ENCODE results near the gene FAM83E.

Gene FAM83E

DNA sequence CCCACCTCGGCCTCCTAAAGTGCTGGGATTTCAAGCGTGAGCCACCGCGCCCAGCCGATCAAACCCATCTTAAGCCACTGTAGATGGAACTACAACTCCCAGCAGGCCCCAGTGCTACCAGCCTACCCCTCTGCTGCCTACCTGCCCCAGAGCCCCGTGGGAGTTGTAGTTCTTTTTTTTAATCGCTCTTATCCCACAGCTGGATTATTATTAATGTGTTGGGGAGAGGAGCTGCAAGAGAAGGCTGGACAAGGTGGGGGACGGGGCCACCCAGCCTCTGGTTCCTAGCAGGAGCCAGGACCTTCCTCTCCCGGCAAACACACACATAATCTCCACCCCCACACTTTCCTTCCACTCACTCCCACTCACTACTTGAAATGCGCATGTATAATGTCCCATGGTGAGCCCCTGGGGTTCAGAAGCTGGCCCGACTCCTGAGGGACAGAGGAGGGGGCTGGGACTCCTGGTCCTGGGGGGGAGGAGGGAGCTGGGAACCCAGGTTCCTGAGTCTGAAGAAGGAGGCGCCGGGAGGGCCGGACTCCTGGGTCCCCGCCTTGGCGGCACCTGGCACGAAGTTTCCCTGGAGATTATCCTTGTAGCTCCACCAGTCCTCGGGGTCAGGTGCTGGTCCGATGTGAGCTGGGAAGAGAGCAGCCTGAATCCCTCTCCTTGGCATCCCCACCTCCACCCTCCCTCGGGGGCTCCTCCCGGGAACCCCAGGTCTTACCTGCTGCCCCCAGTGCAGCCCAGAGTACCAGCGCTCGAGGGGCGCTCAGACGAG, 30.2 kb upstream of the FAM83E start:
- Histone ChIP-seq H2AFZ (ENCODE audit: low read depth, low read length, severe bottlenecking) (peak overlapping the region; percentile 78), H3K27me3 (ENCODE audit: low read length) (no peaks in the 10 kb centered on the region), H4K20me1 (ENCODE audit: low read depth, low read length) (no peaks in the 10 kb centered on the region), H3F3A (ENCODE audit: insufficient read depth) (no peaks in the 10 kb centered on the region), H3K79me2 (ENCODE audit: insufficient read depth, low read length) (no peaks in the 10 kb centered on the region), H3K27ac (ENCODE audit: low read depth, low read length) (no peak overlapping the region), H3K4me3 (ENCODE audit: insufficient read depth, low read length, poor library complexity, severe bottlenecking) (no peak overlapping the region), H3K9me3 (ENCODE audit: insufficient read depth, low read length) (no peaks in the 10 kb centered on the region), H3K9ac (ENCODE audit: low read length) (peak overlapping the region; percentile 54; the same call in 1 of the 2 replicates), H3K9me2 (replicated peaks; ENCODE audit: insufficient read depth, low read length) (no peaks in the 10 kb centered on the region), H3K4me2 (ENCODE audit: low read depth, low read length, poor library complexity, severe bottlenecking) (peak overlapping the region; percentile 62), H3K36me3 (ENCODE audit: low read length) (no peaks in the 10 kb centered on the region)
- TF ChIP-seq EZH2phosphoT487 (conservative IDR thresholded peaks at IDR 0.05; ENCODE audit: low read length) = no peak
- TF ChIP-seq, protein P1, sequence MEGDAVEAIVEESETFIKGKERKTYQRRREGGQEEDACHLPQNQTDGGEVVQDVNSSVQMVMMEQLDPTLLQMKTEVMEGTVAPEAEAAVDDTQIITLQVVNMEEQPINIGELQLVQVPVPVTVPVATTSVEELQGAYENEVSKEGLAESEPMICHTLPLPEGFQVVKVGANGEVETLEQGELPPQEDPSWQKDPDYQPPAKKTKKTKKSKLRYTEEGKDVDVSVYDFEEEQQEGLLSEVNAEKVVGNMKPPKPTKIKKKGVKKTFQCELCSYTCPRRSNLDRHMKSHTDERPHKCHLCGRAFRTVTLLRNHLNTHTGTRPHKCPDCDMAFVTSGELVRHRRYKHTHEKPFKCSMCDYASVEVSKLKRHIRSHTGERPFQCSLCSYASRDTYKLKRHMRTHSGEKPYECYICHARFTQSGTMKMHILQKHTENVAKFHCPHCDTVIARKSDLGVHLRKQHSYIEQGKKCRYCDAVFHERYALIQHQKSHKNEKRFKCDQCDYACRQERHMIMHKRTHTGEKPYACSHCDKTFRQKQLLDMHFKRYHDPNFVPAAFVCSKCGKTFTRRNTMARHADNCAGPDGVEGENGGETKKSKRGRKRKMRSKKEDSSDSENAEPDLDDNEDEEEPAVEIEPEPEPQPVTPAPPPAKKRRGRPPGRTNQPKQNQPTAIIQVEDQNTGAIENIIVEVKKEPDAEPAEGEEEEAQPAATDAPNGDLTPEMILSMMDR (IDR thresholded peaks at IDR 0.05; ENCODE audit: insufficient read depth, low read length, poor library complexity, severe bottlenecking) = no peak

- Histone ChIP-seq H3K9ac (ENCODE audit: low read length) (no peak overlapping the region), H2AFZ (ENCODE audit: low read depth, low read length, severe bottlenecking) (no peak overlapping the region), H3K27ac (ENCODE audit: low read depth, low read length) (no peak overlapping the region), H3K36me3 (ENCODE audit: low read length) (no peaks in the 10 kb centered on the region), H3K79me2 (ENCODE audit: insufficient read depth, low read length) (no peaks in the 10 kb centered on the region), H3K4me2 (ENCODE audit: low read depth, low read length, poor library complexity, severe bottlenecking) (no peak overlapping the region), H3K4me3 (ENCODE audit: insufficient read depth, low read length, poor library complexity, severe bottlenecking) (no peak overlapping the region), H4K20me1 (ENCODE audit: low read depth, low read length) (no peaks in the 10 kb centered on the region), H3F3A (ENCODE audit: insufficient read depth) (no peaks in the 10 kb centered on the region), H3K9me2 (replicated peaks; ENCODE audit: insufficient read depth, low read length) (no peaks in the 10 kb centered on the region), H3K9me3 (ENCODE audit: insufficient read depth, low read length) (no peaks in the 10 kb centered on the region), H3K27me3 (ENCODE audit: low read length) (no peaks in the 10 kb centered on the region)
- TF ChIP-seq, protein P1 (IDR thresholded peaks at IDR 0.05; ENCODE audit: insufficient read depth, low read length, poor library complexity, severe bottlenecking) = no peak
- no peak for TF ChIP-seq EZH2phosphoT487 (conservative IDR thresholded peaks at IDR 0.05; ENCODE audit: low read length)
These were observed 29.5 kb upstream of the FAM83E start for GRCh38 chr19:48644355-48644754.

DNA sequence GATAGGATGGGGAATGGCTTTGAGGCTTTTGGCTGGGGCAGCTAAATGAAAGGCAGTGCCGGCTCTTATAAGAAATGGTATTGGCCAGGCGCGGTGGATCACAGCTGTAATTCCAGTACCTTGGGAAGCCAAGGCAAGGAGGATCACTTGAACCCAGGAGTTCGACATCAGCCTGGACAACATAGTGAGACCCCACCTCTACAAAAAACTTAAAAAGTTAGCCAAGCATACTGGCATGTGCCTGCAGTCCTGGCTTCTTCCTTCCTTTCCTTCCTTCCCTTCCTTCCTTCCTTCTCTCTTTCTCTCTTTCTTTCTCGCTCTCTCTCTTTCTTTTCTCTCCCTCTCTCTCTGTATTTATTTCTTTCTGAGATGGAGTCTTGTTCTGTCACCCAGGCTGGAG, 28.0 kb upstream of the FAM83E start:
- no peaks in the 10 kb centered on the region for H3K36me3 ChIP-seq (ENCODE audit: low read length)
- no peaks in the 10 kb centered on the region for H3F3A ChIP-seq (ENCODE audit: insufficient read depth)
- no peaks in the 10 kb centered on the region for H3K79me2 ChIP-seq (ENCODE audit: insufficient read depth, low read length)
- H3K9ac ChIP-seq (ENCODE audit: low read length) = no peak overlapping the region
- no peak overlapping the region for H2AFZ ChIP-seq (ENCODE audit: low read depth, low read length, severe bottlenecking)
- no peaks in the 10 kb centered on the region for H3K9me3 ChIP-seq (ENCODE audit: insufficient read depth, low read length)
- H3K27ac ChIP-seq (ENCODE audit: low read depth, low read length) = no peak overlapping the region
- H3K4me3 ChIP-seq (ENCODE audit: insufficient read depth, low read length, poor library complexity, severe bottlenecking) = no peak overlapping the region
- no peak for TF ChIP-seq EZH2phosphoT487 (conservative IDR thresholded peaks at IDR 0.05; ENCODE audit: low read length)
- TF ChIP-seq, protein P1 (IDR thresholded peaks at IDR 0.05; ENCODE audit: insufficient read depth, low read length, poor library complexity, severe bottlenecking) = no peak
- no peaks in the 10 kb centered on the region for H3K27me3 ChIP-seq (ENCODE audit: low read length)
- no peaks in the 10 kb centered on the region for H4K20me1 ChIP-seq (ENCODE audit: low read depth, low read length)
- H3K4me2 ChIP-seq (ENCODE audit: low read depth, low read length, poor library complexity, severe bottlenecking) = no peak overlapping the region
- no peaks in the 10 kb centered on the region for H3K9me2 ChIP-seq (replicated peaks; ENCODE audit: insufficient read depth, low read length)
